Mesenteric fat pad (tissue), 1 donor: ENCODE data around the gene TOX2. TPM values are rescaled to one million over a fixed set of nuclear protein-coding genes. Genes with fewer than 3 reads are reported as not detected.
"Not testable (repeated sequence)": the region's sequence is repeated elsewhere in the genome, so short reads cannot be mapped to it uniquely, and the experiment has no call there.

ENCODE experiments used
- DNase-seq: peaks from one replicate; pipeline ENCODE4 v3.0.0-alpha.2; 2020; ENCODE audit warnings: low spot score
- total RNA-seq: library from RNA; stranded (reverse); fragmentation: NEBNext Ultra II Directional; extraction: Animal tissue kit (Norgen Biotek cat#: 25700); gene quantifications from one replicate; pipeline ENCODE4 v1.2.1, GENCODE V29; 2021
- donor health status: DM: yes; HTN: yes; CAD: no.

The TOX2 gene
- total RNA-seq, 1 donor from 2014 or later = 1.2 TPM

- DNase-seq = peak; percentile 74
These were observed 115.2 kb downstream of the TOX2 start for GRCh38 chr20:44029848-44030230.

- DNase-seq = peak; percentile 35
These were observed 115.7 kb downstream of the TOX2 start for GRCh38 chr20:44030394-44030793.

- DNase-seq = peak; percentile 39
These were observed 116.4 kb downstream of the TOX2 start for GRCh38 chr20:44031001-44031574.

- peak; percentile 53 for DNase-seq
These were observed 117.3 kb downstream of the TOX2 start for GRCh38 chr20:44031781-44032582.

GRCh38 chr20:44032583-44033331, 118.1 kb downstream of the TOX2 start:
- peak; percentile 14 for DNase-seq

- DNase-seq = peak; percentile 16
These were observed 118.7 kb downstream of the TOX2 start for GRCh38 chr20:44033344-44033743.

- DNase-seq = peak; percentile 39
These were observed 119.2 kb downstream of the TOX2 start for GRCh38 chr20:44033873-44034272.

- DNase-seq = peak; percentile 33
These were observed 119.8 kb downstream of the TOX2 start for GRCh38 chr20:44034451-44034850.

- DNase-seq = peak; percentile 62
These were observed 120.4 kb downstream of the TOX2 start for GRCh38 chr20:44034965-44035635.

- peak; percentile 79 for DNase-seq
These were observed 121.3 kb downstream of the TOX2 start for GRCh38 chr20:44035924-44036323.

- DNase-seq = no peak
These were observed 121.8 kb downstream of the TOX2 start for GRCh38 chr20:44036441-44036840.

GRCh38 chr20:44038681-44039123, 124.0 kb downstream of the TOX2 start:
- DNase-seq = peak; percentile 53

GRCh38 chr20:44039147-44039546, 124.5 kb downstream of the TOX2 start:
- peak; percentile 86 for DNase-seq

- DNase-seq = peak; percentile 77
These were observed 125.1 kb downstream of the TOX2 start for GRCh38 chr20:44039741-44040140.

GRCh38 chr20:44040202-44040915, 125.7 kb downstream of the TOX2 start:
- DNase-seq = peak; percentile 22

- DNase-seq = peak; percentile 69
These were observed 126.3 kb downstream of the TOX2 start for GRCh38 chr20:44041001-44041400.

- not testable (repeated sequence) for DNase-seq
These were observed 130.1 kb downstream of the TOX2 start for GRCh38 chr20:44044712-44045111.

- no peak for DNase-seq
These were observed 135.7 kb downstream of the TOX2 start for GRCh38 chr20:44050327-44050726.

- DNase-seq = peak; percentile 68
These were observed 136.4 kb downstream of the TOX2 start for GRCh38 chr20:44050925-44051660.

GRCh38 chr20:44051661-44052000, 137.0 kb downstream of the TOX2 start:
- peak; percentile 80 for DNase-seq
